NCI-H128 (cell line): Measurements from ENCODE around the gene NOL9.

ENCODE experiments used
- DNase-seq: peaks from one replicate; lab custom pipeline; 2025; ENCODE audit not compliant: unreplicated experiment; lab: John Stamatoyannopoulos, UW

NOL9 gene

DNA sequence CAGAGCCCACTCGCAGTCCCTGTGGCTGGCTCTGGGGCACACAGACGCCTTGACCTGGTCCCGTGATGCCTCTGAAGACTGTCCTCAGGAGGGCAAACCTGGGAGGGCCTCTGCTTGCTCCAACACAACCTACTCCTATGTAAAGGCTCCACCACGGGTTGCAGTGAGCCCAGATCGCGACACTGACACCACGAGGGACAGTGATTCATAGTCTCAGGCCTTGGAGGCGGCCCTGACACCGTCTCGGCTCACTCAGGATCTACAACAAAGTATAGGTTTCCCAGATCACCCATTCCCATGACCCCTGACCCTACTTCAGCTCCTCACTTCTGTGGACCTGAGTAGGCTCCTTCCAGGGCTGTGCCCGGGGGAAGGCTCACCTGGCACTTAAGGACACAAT lies 28.0 kb downstream of the NOL9 start:
- no peak for DNase-seq

DNA sequence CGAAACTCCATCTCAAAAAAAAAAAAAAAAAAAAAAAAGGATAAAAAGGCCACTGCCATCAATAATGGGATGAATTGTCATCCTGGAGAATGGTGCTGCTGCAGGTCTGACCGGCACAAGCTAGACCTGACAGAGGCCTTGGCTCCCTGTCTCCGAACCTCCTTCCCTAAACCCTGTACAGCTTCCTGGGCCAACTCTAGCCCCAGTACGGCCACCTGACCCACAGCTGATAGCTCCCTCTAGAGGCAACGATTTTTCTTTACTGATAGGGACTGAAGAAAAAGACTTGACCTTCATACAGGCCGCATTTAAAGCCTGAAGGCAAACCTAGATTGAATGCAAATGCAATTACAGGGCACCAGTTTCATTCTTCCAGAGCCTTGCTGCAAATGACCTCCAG lies 30.7 kb downstream of the NOL9 start:
- DNase-seq: no peak

DNA sequence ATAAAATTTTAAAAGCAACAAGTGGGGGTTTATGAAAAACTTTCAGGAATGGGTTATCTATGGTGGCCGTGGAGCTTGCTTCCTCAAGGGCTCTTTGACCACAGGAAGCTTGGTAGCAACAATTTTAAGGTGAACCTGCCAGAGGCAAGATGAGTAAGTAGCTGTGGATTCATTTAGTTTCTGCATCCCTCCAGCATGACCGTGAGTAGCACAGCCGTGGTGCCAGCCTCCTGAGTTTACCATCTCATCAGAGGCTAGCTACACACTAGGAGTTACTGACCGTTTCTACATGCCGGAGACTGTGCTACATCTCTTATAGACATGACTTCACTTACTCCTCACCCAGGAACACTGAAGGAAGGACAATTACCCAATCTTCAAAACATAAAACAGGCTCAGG lies 32.8 kb downstream of the NOL9 start:
- DNase-seq: no peak

GRCh38 chr1:6519935-6520671 lies 34.2 kb downstream of the NOL9 start:
- peak; percentile 70 for DNase-seq

GRCh38 chr1:6519491-6519934 lies 34.8 kb downstream of the NOL9 start:
- no peak for DNase-seq

- no peak for DNase-seq
Measured at GRCh38 chr1:6517435-6517851, 36.9 kb downstream of the NOL9 start.

DNA sequence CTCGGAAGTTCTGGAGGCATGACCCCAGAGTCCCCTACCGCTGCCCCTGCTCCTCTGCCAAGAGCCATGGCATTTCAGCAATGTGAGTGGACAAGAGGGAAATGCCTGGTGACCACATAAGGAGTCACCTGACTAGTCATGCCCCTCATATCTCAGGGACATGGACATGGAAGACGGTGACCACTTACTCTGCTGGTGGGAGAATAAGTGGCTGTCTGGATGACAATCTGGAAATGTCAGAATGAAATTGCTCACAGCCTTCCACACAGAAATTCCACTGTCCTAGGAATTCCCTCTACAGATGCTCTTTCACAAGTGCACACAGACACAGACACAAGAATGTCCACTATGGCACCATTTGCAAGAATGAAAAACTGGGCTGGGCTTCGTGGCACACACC lies 38.5 kb downstream of the NOL9 start:
- DNase-seq: no peak

- no peak for DNase-seq
Measured at GRCh38 chr1:6513320-6513801, 41.0 kb downstream of the NOL9 start.

- DNase-seq: no peak
Measured at GRCh38 chr1:6512908-6513280, 41.4 kb downstream of the NOL9 start.

DNA sequence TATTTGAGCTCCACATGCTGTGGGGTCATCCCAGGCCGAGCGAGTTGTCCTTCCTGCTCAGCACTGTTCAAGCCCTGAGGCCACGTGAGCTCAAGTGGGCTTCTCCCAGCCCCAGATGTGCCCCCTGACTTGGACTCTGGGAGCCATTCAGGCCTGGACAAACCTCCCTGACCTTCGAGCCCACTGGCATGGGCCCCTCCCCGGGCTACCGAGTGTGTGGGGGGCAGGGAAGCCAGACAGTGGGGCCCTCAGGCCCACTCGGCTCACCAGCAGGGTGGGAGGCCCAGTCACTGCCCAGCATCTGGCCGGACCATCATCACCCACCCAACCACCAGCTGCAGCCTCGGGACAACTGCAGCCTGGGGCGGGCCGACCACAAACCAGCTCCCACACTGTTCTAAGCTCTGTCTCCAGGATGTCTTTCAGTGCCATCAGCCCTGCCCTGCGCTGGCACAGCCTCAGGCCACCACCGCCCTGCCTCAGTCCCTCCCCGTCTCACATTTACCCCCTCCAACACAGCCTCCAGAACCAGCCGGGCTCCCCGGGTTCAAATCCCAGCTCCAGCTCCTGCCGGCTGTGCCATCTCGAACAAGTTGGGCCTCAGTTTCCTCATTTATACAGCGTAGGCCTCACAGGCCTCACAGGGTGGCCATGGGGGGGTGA lies 41.9 kb downstream of the NOL9 start:
- no peak for DNase-seq

GRCh38 chr1:6511561-6512244 lies 42.6 kb downstream of the NOL9 start:
- DNase-seq: no peak

DNA sequence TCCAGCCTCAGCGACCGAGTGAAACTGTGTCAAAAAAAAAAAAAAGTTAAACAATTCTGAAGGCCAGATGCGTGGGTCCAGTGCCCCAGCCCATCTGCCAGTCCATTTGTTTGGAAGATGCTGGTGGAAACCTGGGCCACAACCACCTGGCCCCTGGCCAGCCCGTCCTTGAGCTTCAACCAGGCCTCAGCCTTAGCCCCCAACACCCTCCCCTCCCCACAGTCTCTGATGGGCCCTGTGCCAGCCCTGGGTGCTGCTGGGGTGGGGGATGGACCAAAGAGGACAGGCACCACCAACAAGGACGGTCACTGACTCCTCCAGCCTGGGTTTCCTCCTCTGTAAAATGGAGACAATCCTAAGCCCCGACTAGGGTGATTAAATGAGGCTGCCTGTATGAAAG lies 43.3 kb downstream of the NOL9 start:
- no peak for DNase-seq

DNA sequence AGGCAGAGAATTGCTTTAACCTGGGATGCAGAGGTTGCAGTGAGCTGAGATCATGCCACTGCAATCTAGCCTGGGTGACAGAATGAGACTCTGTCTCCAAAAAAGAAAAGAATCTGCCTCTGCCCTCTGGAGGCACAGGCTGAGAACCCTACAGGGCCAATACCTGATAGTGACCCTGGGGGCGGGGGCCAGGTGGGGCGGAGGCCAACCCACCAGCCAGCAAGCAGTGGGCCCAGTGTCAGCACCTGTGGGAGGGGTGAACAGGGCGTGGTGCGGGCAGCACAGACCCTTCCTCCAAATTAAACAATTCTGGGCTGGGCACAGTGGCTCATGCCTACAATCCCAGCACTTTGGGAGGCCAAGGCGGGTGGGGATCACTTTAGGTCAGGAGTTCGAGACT lies 43.8 kb downstream of the NOL9 start:
- DNase-seq: no peak

DNA sequence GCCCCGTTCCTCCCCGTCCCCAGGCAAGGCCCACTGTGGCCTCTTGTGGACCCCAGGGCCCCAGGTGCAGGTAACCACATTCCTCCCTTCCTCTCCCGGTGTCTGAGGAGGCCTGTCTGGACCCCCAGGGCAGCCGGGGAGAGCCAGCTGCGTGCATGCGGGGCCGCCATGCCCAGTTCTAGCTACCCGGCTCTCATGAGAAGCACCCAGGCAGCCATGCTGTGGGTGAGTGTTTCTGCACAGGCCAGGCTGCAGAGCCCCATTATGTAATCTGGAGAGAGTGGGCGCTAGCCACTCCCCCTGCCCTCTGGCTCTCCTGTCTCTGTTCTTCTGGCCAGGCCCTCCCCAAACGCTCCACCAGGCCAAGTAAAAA lies 44.4 kb downstream of the NOL9 start:
- DNase-seq: no peak

DNA sequence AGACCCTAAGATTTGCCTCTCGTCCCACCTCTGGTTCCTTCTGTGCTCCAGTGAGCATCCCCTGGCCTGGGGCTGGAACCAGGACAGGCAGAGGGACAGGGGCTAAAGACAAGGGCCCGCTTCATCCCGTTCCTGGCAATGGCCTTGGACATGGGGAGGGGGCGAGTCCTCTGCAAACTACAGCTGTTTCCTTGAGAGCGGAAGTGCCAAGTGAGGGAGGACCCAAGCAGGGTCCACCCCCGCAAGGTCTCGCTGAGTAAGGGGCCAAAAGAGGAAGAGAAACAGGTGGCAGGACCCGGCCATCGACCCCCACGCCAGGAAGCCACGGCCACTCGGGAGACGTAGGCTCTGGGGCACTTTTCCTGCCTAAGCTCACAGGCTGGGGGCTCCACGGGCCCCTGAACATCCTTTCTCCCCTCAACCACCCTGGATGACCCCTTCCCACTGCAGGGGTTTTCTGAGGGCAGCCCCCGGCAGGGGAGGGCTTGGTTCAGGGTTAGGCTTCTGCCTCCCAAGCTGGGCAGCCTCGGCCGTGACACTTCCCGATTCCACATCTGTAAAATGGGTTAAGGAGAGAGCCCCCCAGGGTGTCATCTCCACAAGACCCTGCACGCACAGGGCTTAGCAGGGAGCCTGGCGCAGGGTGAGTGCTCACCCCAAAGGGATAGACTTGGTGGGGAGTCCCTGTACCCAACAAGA lies 44.9 kb downstream of the NOL9 start:
- no peak for DNase-seq

DNA sequence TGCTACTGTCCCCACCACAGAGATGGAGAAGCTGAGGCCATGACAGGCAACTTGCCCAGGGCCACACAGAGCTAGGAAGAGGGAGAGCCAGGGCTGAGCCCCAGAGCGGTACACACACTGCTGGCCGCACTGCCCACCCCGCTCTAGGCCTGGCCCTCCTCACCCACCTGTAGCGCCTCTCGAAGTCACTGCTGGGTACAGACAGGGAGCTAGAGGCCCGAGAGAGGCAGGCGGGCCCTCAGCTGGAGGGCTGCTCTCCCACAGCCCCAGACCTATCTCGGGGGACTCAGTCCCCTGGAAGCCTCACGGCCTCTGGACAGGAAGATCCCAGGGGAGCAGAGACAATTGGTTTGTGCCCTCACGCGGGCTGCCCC lies 45.5 kb downstream of the NOL9 start:
- DNase-seq: no peak

GRCh38 chr1:6508154-6508815 lies 46.0 kb downstream of the NOL9 start:
- DNase-seq: no peak

DNA sequence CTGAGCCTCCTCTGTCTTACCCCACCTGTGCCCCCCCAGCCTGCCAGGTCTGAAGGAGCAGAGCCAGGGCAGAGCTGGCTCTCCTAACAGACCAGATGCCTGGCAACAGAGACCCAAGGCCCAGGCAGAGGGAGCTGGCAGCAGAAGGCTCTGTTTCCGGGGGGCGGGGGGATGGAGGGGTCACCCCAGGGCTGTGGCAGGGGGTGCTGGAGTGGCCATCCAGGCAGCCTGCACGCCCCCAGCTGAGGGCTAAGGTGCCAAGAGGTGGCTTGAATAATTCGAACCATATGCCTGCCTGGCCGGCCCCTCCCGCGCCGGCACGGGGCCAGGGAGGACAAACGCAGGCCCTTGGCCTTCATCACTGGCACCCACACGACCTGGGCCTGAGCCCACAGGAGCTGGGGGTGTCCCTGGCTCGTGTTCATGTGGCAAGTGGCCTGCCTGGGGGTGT lies 46.8 kb downstream of the NOL9 start:
- no peak for DNase-seq

DNA sequence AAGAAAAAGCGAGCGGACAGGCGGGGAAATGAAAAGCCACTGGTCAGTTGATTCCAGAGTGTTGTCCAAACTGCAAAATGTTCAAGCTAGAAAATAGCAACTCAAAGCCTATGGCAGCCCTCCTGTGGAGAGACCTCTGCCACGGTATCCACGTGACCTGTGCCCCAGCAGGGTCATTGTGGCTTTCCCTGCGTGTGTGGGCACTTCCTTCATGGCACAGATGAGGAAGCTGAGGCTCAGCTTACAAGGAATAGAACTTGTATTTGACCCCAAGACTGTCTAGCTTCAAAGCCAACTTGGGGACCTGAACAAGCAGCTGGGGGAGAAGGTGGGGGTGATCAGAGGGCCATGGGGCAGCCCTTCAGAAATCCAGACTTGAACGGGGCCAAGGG lies 47.3 kb downstream of the NOL9 start:
- no peak for DNase-seq

DNA sequence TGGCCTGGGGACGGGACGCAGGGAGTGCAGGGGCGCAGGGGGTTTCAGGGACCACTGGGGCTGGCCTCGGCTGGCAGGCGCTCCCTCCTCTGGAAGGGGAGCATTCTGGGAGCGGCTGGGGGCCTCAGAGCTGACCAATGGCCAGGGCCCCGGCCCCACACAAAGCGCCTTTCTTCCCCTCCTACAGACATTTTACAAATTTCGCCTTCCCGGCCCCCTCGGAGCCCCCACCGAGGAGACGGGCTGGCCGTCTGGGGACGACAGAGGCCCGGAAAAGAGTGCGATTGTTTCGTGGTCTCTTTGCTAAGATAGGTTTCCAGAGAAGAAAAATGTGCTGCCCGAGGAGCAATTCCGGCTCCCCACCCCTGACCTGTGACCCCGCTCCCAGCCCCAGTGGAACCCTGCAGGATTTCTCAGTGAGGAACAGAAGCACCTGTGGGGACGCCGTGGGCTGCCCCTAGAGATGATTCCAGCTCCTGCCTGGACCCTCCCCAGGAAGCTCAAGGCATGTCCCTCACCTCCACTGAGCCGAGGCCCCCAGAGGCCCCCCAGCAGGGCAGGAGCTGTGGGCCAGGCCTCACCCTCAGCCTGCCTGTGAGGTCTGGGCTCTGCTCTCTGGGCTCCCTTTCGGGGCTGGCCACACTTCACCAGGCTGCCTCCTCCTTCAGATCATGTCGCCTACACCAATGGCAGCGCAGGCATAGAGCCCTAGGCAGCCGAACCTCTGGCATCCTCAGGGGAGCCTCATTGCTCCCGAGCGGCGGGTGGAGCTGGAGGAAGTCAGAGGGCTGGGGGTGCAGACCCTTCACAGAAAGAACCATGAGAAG lies 47.9 kb downstream of the NOL9 start:
- no peak for DNase-seq
